Neural progenitor cell (in vitro differentiated cells): ENCODE results near the gene CDH2. TPM values are rescaled to one million over a fixed set of nuclear protein-coding genes. Genes with fewer than 3 reads are reported as not detected.

Source experiments
- DNase-seq: peaks from one replicate; pipeline ENCODE4 v3.0.0-alpha.2; 2016; ENCODE audit warnings: low spot score
- H2AFZ ChIP-seq: fragments of 200-600 bp; sonication (generic); replicated peaks from 2 replicates; pipeline ENCODE4 v1.6.1; 2016; ENCODE audit warnings: antibody characterized with exemption
- H3F3A ChIP-seq: fragments of 200-600 bp; sonication (generic); 2 replicates; pipeline ENCODE4 v1.6.1; 2016; ENCODE audit warnings: antibody characterized with exemption, low read depth
- H3K27ac ChIP-seq: fragments of 200-600 bp; sonication (generic); 2 replicates; pipeline ENCODE4 v1.5.1; 2016; ENCODE audit warnings: mild to moderate bottlenecking
- H3K27me3 ChIP-seq: fragments of 200-600 bp; sonication (generic); 2 replicates; pipeline ENCODE4 v1.6.1; 2016; ENCODE audit warnings: mild to moderate bottlenecking, moderate library complexity
- H3K36me3 ChIP-seq: fragments of 200-600 bp; sonication (generic); 2 replicates; pipeline ENCODE4 v1.5.1; 2016
- H3K4me1 ChIP-seq: fragments of 200-600 bp; sonication (generic); 2 replicates; pipeline ENCODE4 v1.6.1; 2016; ENCODE audit warnings: mixed run types
- H3K4me2 ChIP-seq: fragments of 200-600 bp; sonication (generic); 2 replicates; pipeline ENCODE4 v1.6.1; 2016
- H3K4me3 ChIP-seq: fragments of 200-600 bp; sonication (generic); 2 replicates; pipeline ENCODE4 v1.5.1; 2016
- H3K79me2 ChIP-seq: fragments of 200-600 bp; sonication (generic); 2 replicates; pipeline ENCODE4 v1.6.1; 2016; ENCODE audit warnings: low read depth
- H3K9ac ChIP-seq: fragments of 200-600 bp; sonication (generic); 2 replicates; pipeline ENCODE4 v1.6.1; 2016
- H3K9me3 ChIP-seq: fragments of 200-600 bp; sonication (generic); 2 replicates; pipeline ENCODE4 v1.5.1; 2016; ENCODE audit warnings: low read depth
- H4K20me1 ChIP-seq: fragments of 200-600 bp; sonication (generic); 2 replicates; pipeline ENCODE4 v1.6.1; 2016; ENCODE audit warnings: low read depth
- H3K27ac Mint-ChIP-seq: 3 replicates; pipeline ENCODE4 v1.8.0; 2021; ENCODE audit warnings: mixed read lengths
- H3K27me3 Mint-ChIP-seq: 2 replicates; pipeline ENCODE4 v1.8.0; 2022; ENCODE audit warnings: low read depth, mild to moderate bottlenecking, inconsistent platforms, moderate library complexity, mixed read lengths; ENCODE audit not compliant: insufficient read depth
- H3K36me3 Mint-ChIP-seq: 3 replicates; pipeline ENCODE4 v1.8.0; 2021; ENCODE audit warnings: mixed read lengths
- H3K4me1 Mint-ChIP-seq: 3 replicates; pipeline ENCODE4 v1.8.0; 2021; ENCODE audit warnings: mixed read lengths
- H3K4me3 Mint-ChIP-seq: 3 replicates; pipeline ENCODE4 v1.8.0; 2021; ENCODE audit warnings: mild to moderate bottlenecking, moderate library complexity, mixed read lengths
- H3K9me3 Mint-ChIP-seq: 3 replicates; pipeline ENCODE4 v1.8.0; 2020; ENCODE audit warnings: mixed read lengths
- CTCF ChIP-seq: fragments of 200-600 bp; sonication (generic); IDR thresholded peaks from 2 replicates; pipeline ENCODE4 v1.5.1; 2017; ENCODE audit warnings: antibody characterized with exemption, mild to moderate bottlenecking
- EZH2 ChIP-seq: fragments of 200-600 bp; sonication (generic); IDR thresholded peaks from 2 replicates; pipeline ENCODE4 v1.6.1; 2017; ENCODE audit warnings: antibody characterized with exemption, mild to moderate bottlenecking, moderate library complexity
- EZH2phosphoT487 ChIP-seq: fragments of 200-600 bp; sonication (generic); IDR thresholded peaks from 2 replicates; pipeline ENCODE4 v1.6.1; 2017; ENCODE audit warnings: antibody characterized with exemption
- total RNA-seq: library from RNA; depleted of rRNA; stranded (reverse); fragments of >200 nt; gene quantifications from 2 replicates; pipeline ENCODE4 v1.2.3, GENCODE V29; 2015; ENCODE audit warnings: low replicate concordance

The CDH2 gene
- total RNA-seq, 1 donor from 2014 or later, result 459 TPM

GRCh38 chr18:28071199-28071598, 105.7 kb downstream of the CDH2 start:
- peaks cover 38% of the 10 kb centered on the region for H3K4me1 ChIP-seq
- peaks cover 100% of the 10 kb centered on the region for H3K79me2 ChIP-seq
- Mint-ChIP-seq H3K27me3 (no peaks in the 10 kb centered on the region), H3K36me3 (peaks cover 43% of the 10 kb centered on the region), H3K9me3 (peaks cover 8% of the 10 kb centered on the region), H3K4me3 (no peak overlapping the region), H3K4me1 (peaks cover 41% of the 10 kb centered on the region), H3K27ac (peak overlapping the region; percentile 73)
- H3K4me3 ChIP-seq, result no peak overlapping the region
- peaks cover 99% of the 10 kb centered on the region for H4K20me1 ChIP-seq
- H2AFZ ChIP-seq, result no peak overlapping the region
- no peaks in the 10 kb centered on the region for H3K27me3 ChIP-seq
- no peaks in the 10 kb centered on the region for H3K9me3 ChIP-seq
- H3K4me2 ChIP-seq, result no peak overlapping the region
- H3K36me3 ChIP-seq, result peaks cover 11% of the 10 kb centered on the region
- H3K27ac ChIP-seq, result no peak overlapping the region
- TF ChIP-seq CTCF (no peak), EZH2phosphoT487 (no peak), EZH2 (no peak)
- H3F3A ChIP-seq, result peaks cover 14% of the 10 kb centered on the region
- no peak for DNase-seq
- no peak overlapping the region for H3K9ac ChIP-seq

DNA sequence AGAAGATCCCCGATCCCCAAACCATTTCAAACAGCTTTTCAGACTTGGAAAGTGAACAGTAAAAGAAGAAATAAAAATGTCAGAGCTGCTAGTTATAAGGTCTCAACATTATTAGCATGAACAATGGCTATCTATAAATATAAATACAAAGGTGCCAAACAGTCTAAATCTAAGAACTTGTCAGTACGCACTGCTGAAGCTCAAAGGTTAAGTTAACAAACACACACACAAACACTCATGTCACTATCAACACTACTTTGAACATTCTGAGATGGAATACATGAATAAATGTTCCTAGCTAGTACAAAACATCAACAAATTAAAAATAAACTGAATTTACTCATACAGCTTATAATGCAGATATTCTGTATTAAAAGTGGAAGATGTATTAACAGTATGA, 108.7 kb downstream of the CDH2 start:
- Mint-ChIP-seq H3K36me3 (peaks cover 46% of the 10 kb centered on the region), H3K27ac (peak overlapping the region; percentile 44), H3K4me1 (peaks cover 51% of the 10 kb centered on the region), H3K27me3 (peaks cover 6% of the 10 kb centered on the region), H3K4me3 (no peak overlapping the region), H3K9me3 (peaks cover 8% of the 10 kb centered on the region)
- Histone ChIP-seq H3K27me3 (no peaks in the 10 kb centered on the region), H3K27ac (no peak overlapping the region), H3K9ac (no peak overlapping the region), H3K9me3 (no peaks in the 10 kb centered on the region), H2AFZ (no peak overlapping the region), H3F3A (peaks cover 25% of the 10 kb centered on the region), H4K20me1 (peaks cover 99% of the 10 kb centered on the region), H3K36me3 (peaks cover 11% of the 10 kb centered on the region), H3K79me2 (peaks cover 100% of the 10 kb centered on the region), H3K4me2 (no peak overlapping the region), H3K4me1 (peaks cover 52% of the 10 kb centered on the region), H3K4me3 (no peak overlapping the region)
- TF ChIP-seq EZH2phosphoT487 (no peak), CTCF (no peak), EZH2 (no peak)
- no peak for DNase-seq

DNA sequence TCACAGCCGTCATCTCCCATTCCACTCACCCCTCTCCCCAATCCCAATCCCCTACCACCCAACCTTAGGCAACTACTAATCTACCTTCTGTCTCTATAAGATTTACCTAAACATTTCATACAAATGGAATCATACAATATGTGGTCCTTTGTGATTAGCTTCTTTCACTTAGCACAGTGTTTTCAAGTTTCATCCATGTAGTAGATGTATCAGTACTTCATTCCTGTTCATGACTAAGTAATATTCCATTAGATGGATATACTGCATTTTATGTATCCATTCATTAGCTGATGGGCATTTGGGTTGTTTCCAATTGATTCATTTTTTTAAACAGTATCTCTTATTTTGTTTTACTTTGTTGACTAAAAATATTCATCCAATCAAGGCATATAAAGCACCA, 109.6 kb downstream of the CDH2 start:
- H3K4me2 ChIP-seq, result no peak overlapping the region
- H3K36me3 ChIP-seq, result peaks cover 5% of the 10 kb centered on the region
- peaks cover 9% of the 10 kb centered on the region for H3K9me3 Mint-ChIP-seq
- H3K27ac Mint-ChIP-seq, result no peak overlapping the region
- peaks cover 53% of the 10 kb centered on the region for H3K4me1 Mint-ChIP-seq
- H3K27ac ChIP-seq, result no peak overlapping the region
- H3K79me2 ChIP-seq, result peaks cover 100% of the 10 kb centered on the region
- peaks cover 98% of the 10 kb centered on the region for H4K20me1 ChIP-seq
- H3F3A ChIP-seq, result peaks cover 25% of the 10 kb centered on the region
- H3K4me3 ChIP-seq, result no peak overlapping the region
- DNase-seq, result no peak
- H3K27me3 ChIP-seq, result no peaks in the 10 kb centered on the region
- H3K9ac ChIP-seq, result no peak overlapping the region
- H3K4me3 Mint-ChIP-seq, result no peak overlapping the region
- H2AFZ ChIP-seq, result no peak overlapping the region
- TF ChIP-seq EZH2 (no peak), EZH2phosphoT487 (no peak), CTCF (no peak)
- H3K9me3 ChIP-seq, result no peaks in the 10 kb centered on the region
- peaks cover 50% of the 10 kb centered on the region for H3K36me3 Mint-ChIP-seq
- H3K4me1 ChIP-seq, result peaks cover 48% of the 10 kb centered on the region
- H3K27me3 Mint-ChIP-seq, result peaks cover 6% of the 10 kb centered on the region
